ENCODE results near the gene DOCK4.

The DOCK4 gene

DNA sequence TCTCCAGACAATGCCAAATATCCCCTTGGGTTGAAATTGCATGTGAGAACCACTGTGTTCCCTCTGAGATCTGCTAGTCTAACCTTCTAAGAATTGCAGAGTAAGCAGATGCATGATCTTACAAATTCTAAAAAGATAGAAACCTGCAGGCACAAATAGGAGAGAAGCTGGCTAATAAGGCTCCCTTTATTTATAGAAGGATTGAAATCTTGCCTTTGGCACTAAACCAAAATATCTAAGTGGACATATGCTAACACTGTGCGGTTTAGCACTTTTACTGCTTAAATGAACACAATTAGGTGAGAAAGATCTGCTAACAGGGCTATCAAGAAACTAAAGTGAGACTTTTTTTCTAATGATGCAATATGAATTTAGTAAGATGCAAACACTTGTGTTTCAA, 225.5 kb downstream of the DOCK4 start:
- TF ChIP-seq, protein P1, sequence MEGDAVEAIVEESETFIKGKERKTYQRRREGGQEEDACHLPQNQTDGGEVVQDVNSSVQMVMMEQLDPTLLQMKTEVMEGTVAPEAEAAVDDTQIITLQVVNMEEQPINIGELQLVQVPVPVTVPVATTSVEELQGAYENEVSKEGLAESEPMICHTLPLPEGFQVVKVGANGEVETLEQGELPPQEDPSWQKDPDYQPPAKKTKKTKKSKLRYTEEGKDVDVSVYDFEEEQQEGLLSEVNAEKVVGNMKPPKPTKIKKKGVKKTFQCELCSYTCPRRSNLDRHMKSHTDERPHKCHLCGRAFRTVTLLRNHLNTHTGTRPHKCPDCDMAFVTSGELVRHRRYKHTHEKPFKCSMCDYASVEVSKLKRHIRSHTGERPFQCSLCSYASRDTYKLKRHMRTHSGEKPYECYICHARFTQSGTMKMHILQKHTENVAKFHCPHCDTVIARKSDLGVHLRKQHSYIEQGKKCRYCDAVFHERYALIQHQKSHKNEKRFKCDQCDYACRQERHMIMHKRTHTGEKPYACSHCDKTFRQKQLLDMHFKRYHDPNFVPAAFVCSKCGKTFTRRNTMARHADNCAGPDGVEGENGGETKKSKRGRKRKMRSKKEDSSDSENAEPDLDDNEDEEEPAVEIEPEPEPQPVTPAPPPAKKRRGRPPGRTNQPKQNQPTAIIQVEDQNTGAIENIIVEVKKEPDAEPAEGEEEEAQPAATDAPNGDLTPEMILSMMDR (IDR thresholded peaks at IDR 0.05; ENCODE audit: insufficient read depth, low read depth, low read length, missing control alignments) = no peak
- DNase-seq (ENCODE audit: low read depth) = no peak
- no peak overlapping the region for H3K4me3 ChIP-seq (ENCODE audit: low read depth, low read length)

DNA sequence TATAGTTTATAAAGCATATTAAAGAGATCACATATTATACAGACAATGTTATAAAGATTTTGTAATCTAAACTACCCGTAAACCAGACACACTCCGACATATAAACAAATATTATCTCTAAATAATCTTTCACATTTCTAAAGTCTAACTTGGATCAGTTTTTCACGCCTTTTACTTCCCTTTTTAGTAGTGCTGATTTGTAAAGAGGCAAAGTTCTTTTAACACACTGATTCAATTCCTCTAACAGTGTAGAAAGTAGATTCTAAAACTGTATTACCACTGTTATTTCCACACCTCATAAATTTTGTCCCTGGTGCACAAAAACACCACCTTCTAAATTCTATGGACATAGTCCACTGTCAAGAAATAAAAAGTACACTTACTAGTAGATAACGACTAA, 230.9 kb downstream of the DOCK4 start:
- DNase-seq (ENCODE audit: low read depth) = no peak
- H3K4me3 ChIP-seq (ENCODE audit: low read depth, low read length) = no peak overlapping the region
- TF ChIP-seq, protein P1 (IDR thresholded peaks at IDR 0.05; ENCODE audit: insufficient read depth, low read depth, low read length, missing control alignments) = no peak

DNA sequence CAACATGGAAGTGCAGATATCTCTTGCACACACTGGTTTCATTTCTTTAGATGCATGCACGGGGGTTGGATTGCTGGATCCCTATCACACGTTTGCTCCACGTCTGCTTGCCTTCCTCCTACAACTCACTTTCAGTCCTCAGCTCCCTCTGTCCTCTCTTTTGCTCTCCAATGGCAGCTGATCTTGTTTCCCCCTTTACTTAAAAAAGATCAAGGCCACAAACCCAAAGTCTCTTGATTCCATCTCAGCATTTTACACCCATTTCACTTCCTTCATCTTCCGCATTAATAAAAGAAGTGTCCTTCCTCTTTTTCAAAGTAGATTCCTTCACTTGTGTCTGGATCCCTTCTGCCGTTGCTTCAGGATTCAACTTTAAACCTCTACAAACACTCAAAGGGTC, 245.2 kb downstream of the DOCK4 start:
- TF ChIP-seq, protein P1 (IDR thresholded peaks at IDR 0.05; ENCODE audit: insufficient read depth, low read depth, low read length, missing control alignments) = no peak
- no peak overlapping the region for H3K4me3 ChIP-seq (ENCODE audit: low read depth, low read length)
- DNase-seq (ENCODE audit: low read depth) = no peak

DNA sequence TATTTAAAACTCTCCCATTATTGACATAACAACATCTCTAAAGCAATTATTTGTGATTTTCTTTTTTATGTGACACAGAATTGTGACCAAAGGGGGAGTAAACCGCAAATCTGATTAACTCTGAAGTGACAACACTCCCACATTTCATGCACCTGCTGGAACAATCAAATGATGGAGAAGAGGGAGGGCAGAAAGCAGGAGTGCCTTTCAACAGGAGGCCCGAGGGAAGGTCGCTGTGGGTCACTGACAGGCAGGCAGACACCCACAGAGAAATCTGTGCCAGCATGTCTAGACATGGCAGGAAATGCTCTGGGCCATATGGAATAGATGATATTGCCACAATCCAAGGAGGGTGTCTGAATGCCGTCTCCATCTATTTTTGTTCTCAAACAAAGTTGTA, 247.3 kb downstream of the DOCK4 start:
- DNase-seq (ENCODE audit: low read depth) = no peak
- peak overlapping the region; percentile 27; the same call in 1 of the 2 replicates for H3K4me3 ChIP-seq (ENCODE audit: low read depth, low read length)
- TF ChIP-seq, protein P1 (IDR thresholded peaks at IDR 0.05; ENCODE audit: insufficient read depth, low read depth, low read length, missing control alignments) = no peak

DNA sequence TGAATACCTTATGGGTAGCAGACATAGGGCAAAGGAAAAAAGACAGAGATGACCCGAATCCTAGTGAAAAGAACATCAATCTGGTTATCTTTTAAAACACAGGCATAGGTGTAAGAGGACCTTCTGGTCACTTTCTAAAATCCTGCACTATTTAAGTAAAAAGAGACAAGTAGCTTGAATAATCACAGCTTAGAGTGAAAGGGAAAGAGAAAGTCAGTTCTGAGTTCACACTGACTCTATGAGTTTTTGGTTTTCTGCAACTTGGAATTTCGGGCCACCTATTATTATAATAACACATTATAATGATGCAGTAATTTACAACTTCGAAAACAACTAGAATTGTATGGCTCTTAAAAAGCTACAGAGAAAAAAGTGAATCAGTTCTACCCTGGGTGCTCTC, 247.8 kb downstream of the DOCK4 start:
- TF ChIP-seq, protein P1 (IDR thresholded peaks at IDR 0.05; ENCODE audit: insufficient read depth, low read depth, low read length, missing control alignments) = no peak
- peak overlapping the region; percentile 27; the same call in 1 of the 2 replicates for H3K4me3 ChIP-seq (ENCODE audit: low read depth, low read length)
- DNase-seq (ENCODE audit: low read depth) = peak; percentile 8

DNA sequence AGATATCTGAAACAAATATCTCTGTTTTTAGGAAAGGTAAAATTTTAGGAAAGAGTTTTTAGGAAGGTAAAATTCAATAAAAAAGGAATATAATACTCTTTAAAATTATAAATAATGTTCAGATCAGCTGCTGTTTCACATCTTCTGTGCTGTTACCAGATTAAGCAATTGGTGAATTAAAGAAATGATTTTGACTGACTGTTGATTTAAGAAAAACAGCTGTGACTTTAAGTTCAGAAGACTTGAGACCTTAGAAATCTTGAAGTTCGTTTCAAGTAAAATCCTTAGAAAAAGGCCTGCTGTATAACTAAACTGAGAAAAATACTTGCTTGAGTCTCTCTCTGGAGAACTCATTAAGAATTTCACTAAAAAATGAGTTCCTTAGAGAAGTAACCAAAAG, 250.6 kb downstream of the DOCK4 start:
- no peak overlapping the region for H3K4me3 ChIP-seq (ENCODE audit: low read depth, low read length)
- DNase-seq (ENCODE audit: low read depth) = no peak
- TF ChIP-seq, protein P1 (IDR thresholded peaks at IDR 0.05; ENCODE audit: insufficient read depth, low read depth, low read length, missing control alignments) = no peak
